GM19351 (cell line): Measurements from ENCODE around the gene MAPK10.

Experiments
- ATAC-seq: cut with Tn5 transposase; IDR thresholded peaks from one replicate; pipeline ENCODE4 v1.9.1; 2021; ENCODE audit warnings: mild to moderate bottlenecking, moderate library complexity; ENCODE audit not compliant: unreplicated experiment

Gene MAPK10

GRCh38 chr4:86359944-86360478, at the start of gene MAPK10:
MAPK10 (minus strand) TSS chr4:86360053.
- peak; percentile 97 for ATAC-seq

DNA sequence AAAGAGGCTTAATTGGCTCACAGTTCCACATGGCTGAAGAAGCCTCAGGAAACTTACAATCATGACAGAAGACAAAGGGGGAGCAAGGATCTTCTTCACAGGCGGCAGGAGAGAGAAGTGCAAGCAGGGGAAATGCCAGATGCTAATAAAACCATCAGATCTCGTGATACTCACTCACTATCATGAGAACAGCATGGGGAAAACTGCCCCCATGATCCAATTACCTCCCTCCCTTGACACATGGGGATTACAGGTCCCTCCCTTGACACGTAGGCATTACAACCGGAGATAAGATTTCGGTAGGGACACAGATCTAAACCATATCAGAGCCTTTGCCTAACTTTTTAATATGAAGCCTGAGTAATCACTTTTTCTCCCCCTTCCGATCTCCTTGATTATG, 43.7 kb upstream of the MAPK10 start:
- ATAC-seq: no peak

DNA sequence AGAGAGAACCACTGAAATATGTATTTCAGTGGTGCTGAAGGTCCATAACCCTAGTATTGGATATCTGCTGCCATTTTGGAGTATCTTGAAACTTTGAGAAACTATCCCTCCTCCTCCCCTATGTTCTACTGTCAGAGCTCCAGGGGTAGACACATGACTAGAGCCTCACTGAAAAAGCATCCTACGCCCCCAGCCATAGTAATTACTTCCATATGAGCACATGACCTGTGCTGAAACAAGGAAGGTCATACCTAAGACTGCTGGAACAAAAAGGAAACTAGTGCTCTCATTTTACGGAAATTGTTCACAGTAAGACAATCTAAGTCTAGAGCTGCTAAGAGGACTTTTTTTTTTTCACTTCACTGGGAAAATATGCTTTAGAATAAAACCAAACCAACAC, 42.0 kb upstream of the MAPK10 start:
- ATAC-seq: no peak

GRCh38 chr4:86400216-86400615, 40.4 kb upstream of the MAPK10 start:
- ATAC-seq: no peak

DNA sequence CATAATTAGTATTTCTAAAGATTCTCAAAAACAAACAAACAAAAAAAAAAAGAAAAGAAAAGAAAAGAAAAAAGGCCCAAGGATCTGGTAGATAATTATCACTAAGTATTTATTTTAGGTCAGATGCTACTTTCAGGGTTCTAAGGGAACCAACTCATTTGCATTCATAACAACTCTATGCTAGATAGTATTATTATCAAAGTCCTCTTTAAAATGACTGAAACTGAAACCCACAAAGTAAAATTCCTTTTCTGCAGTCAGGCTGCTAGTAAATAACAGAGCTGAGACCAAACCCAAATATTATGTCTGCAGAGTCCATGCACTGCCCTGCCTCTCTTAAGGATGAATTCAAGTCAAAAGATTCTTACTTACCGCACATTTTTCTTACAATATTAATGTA, 38.3 kb upstream of the MAPK10 start:
- peak; percentile 86 for ATAC-seq

DNA sequence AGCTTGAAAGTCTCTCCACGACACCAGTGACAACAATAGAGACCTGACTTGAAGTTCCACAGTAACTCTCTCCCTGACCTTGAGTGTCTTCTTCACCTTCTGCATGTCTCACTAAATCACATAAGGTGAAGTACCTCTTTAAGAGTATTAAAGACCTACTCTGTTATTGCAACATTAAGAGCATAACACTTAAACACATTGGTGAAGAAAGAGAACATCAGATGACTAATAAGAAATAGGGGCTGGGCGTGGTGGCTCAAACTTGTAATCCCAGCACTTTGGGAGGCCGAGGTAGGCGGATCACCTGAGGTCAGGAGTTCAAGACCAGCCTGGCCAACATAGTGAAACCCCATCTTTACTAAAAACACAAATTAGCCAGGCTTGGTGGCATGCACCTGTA, 33.9 kb upstream of the MAPK10 start:
- ATAC-seq: no peak

GRCh38 chr4:86389664-86390063, 29.8 kb upstream of the MAPK10 start:
- ATAC-seq: no peak

- ATAC-seq: no peak
These were observed 28.4 kb upstream of the MAPK10 start for GRCh38 chr4:86388252-86388651.

DNA sequence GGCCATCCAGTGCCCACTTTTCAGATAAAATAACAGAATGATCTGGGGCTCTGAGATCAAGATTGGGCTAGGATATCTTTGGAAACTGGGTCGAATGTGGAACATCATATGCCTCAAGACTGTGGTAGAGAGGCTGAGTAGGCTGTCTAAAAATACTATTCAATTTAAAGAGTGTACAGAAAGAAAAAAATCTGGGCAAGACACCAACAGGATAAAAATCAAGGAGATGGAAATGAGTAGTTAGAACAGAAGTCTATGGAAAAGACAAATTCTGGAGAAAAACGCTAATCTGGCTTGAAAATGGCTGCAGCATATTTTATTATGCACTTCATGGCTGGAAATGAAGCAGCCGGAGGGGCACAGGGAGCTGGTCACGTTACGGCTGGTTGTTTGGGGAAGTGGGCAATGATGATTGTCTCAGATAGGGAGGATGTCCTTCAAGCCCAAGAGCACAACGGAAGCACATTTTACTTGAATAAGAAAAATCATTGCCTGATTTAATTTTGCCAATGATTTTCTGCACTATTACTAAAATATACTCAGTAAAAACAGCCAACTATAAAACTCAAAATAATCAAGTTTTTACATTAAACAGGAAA, 27.1 kb upstream of the MAPK10 start:
- no peak for ATAC-seq

DNA sequence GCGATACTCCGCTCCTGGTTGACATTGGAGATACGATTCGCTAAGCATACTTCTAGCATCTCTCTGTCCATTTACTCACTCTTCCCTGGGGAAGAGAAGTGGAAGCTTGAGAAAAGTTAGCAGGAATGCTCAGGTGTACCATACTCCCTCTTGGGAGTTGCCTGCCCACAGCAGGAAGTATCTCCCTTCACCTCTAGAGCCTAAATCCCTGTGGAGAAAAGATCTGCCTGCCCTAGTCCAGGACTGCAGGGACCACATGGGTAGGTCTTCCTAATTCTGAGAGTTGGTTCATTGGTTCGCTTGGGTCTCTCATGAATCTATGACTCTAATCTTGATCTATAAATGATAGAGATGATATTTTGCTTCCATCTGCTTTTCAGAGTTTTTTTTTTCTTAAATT, 26.3 kb upstream of the MAPK10 start:
- ATAC-seq: no peak

DNA sequence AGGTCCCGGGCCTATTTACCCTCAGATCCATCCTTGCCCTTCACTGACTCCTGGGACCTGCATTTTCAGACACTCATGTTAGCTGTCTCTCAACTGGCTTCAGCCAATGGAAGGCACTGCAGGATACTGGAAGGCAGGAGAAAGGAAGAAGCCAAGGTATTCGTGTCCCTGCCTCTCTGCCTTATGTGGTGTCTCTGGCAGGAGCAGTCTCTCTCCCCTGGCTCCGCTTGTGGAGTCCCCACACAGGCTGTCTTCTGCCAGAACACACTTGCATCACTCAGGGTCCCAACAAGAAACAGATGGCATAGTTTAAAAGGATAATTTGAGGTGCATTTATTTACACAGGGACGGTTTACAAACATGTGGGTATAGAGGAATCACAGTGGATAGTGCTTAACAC, 21.6 kb upstream of the MAPK10 start:
- no peak for ATAC-seq

DNA sequence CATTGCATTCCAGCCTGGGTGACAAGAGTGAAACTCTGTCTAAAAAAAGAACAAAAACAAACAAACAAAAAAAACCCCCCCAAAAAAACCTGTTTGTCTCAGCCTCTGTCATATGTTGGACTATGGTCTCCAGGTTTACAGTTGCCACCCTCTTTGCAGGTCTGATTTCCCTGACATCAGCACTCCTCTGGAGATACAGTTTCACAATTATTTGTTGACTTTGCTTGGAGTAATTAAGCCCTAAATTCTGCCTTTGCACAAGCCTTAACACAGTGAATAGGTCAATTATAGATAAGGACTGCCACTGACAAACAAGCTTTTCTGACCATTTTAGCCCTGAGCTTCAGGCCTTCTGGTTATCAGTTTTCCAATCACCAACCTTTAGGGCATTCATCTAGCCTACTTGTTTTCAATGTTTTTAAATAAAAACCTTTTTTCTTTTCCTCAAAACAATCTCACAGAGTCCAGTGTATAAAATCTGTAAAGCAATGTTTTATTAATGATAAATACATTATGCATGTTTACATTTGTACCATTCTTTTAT, 20.4 kb upstream of the MAPK10 start:
- no peak for ATAC-seq

DNA sequence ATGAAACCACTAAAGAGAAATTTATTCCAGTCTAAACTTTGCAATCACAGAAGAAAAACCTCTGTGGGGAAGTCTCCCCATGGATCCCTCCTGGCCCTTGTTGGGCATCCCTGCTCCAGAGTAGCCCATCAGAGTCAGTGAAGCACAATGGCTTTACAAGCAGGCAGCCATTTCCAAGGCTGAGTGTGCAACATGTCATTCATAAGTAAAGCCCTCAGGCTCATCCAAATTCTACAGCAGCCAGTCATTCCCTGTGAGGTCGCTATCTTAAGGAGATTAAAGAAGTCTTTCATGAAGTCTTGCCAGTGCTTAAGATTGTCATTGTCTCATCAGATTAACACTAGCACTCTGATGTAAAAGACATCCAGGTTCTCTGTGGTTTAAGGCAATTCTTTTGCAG, 17.0 kb upstream of the MAPK10 start:
- ATAC-seq: no peak

GRCh38 chr4:86368433-86368832, 8.6 kb upstream of the MAPK10 start:
- ATAC-seq: no peak

GRCh38 chr4:86367577-86367976, 7.7 kb upstream of the MAPK10 start:
- ATAC-seq: no peak

DNA sequence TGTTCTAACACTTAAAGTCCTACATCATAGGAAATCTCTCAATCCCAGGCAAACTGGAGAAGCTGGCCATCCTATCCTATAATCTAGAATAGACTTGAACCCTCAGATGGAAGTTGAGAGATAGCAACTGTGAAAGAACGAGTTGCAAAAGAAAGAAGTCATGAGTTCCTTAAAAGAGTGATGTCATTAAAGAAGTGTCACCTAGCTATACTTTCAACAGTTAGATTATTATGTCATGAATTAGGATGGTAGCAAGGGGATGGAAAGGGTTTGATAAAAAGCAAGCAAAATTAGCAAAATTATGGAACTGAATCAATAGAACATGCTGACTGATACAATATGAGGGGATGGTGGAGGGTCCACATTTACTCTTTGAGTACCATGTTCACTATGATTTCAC, 7.1 kb upstream of the MAPK10 start:
- ATAC-seq: no peak

DNA sequence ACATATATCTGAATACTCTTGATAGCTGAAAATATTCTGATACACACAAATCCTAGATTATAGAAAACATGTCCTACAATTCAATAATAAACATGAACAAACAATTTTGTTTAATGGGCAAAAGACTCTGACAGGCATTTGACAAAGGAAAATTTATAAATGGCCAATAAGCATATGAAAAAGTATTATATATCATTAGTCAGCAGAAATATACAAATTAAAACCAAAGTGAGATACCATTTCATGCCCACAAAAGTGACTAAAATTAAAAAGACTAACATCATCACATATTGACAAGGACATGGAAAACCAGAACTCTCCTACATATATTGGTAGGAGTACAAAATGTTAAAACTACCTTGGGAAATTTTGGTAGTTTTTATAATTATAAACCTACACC, 2.7 kb upstream of the MAPK10 start:
- ATAC-seq: no peak

DNA sequence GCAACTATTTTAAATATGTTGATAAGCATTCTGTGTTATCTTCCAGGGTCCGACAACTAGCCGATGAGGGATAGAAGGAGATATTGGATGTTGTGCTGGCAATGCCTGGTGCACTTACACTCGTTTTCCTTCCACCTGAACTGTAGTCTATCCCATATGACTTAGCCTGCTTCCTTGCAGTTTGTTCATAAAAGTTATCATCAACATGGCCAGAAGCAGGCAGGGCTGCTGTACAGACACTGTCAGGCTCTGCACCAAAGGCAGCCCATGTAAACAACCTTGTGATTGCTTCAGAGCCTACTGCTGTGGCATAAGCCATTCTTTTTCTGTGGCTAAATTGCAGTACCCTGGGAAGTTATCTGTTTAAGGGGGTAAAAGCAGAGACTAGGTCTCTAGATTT, 1.6 kb downstream of the MAPK10 start:
- no peak for ATAC-seq

- no peak for ATAC-seq
These were observed 2.2 kb downstream of the MAPK10 start for GRCh38 chr4:86357608-86358007.

- ATAC-seq: no peak
These were observed 3.2 kb downstream of the MAPK10 start for GRCh38 chr4:86356425-86357210.

GRCh38 chr4:86354390-86354789, 5.5 kb downstream of the MAPK10 start:
- no peak for ATAC-seq

DNA sequence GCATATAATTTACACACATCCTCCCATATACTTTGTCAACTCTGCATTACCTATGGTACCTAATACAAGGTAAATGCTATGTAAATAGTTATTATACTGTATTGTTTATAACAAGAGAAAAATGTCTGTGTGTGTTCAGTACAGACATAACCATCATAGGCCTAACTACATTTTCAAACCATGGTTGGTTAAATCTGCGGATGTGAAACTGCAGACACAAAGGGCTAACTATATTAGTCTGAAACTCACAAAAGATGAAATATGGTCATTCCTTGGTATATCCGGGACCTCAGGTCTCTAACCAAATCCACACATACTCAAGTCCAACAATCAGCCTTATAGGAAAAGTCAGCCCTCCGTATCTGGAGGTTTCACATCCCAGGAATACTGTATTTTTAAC, 13.5 kb downstream of the MAPK10 start:
- no peak for ATAC-seq
